ENCODE data around the gene XIAP.
A peak's percentile ranks its signal among the peaks of the same experiment; 100 is the strongest.
"Not testable (repeated sequence)": the region's sequence is repeated elsewhere in the genome, so short reads cannot be mapped to it uniquely, and the experiment has no call there.

The XIAP gene

GRCh38 chrX:123876844-123877243 lies 17.0 kb downstream of the XIAP start:
- DNase-seq = no peak

DNA sequence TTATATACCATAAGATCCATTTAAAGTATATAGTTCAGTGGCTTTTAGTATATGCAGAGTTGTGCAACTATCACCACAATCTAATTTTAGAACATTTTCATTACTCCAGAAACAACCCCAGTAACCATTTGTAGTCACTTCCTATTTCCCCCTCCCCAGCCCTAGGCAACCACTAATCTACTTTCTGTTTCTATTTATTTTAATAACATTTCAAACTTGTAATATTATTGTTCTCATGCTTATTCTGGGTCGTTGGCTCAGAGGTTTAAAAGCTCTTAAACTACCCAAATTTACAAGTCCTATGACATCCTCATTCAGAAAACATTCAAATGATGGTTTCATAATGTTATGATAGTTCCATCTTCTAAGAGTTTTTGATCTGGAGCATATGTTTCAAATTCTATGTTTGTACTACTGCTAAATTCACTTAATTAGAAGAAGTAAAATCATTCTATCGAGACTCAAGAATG lies 18.4 kb downstream of the XIAP start:
- peak; percentile 48 to 68 (median 63) for DNase-seq

DNA sequence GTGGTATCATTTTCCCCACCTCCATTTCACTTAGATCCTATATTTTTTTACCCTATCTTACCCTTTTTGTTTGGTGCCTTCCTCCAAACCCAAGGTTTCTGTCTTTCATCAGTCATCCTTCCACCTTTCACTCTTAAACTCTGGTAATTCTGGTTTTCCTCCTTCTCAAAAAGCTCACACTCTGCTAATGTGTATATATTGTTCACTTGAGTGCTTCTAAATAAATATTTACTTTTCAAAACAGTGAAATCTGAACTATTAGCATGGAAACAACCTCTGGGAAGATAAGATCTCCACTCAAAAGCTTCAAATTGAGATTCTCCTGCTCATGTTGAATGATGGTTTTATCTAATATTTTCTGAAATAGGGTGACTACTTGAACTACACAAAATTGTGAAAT lies 21.5 kb downstream of the XIAP start:
- no peak for DNase-seq

GRCh38 chrX:123882391-123882790 lies 22.5 kb downstream of the XIAP start:
- no peak for DNase-seq

- DNase-seq = peak; percentile 51 to 66 (median 62)
These were observed 25.1 kb downstream of the XIAP start for GRCh38 chrX:123884809-123885408.

GRCh38 chrX:123899701-123900100 lies 39.8 kb downstream of the XIAP start:
- DNase-seq = peak; percentile 2 to 26 (median 19)

DNA sequence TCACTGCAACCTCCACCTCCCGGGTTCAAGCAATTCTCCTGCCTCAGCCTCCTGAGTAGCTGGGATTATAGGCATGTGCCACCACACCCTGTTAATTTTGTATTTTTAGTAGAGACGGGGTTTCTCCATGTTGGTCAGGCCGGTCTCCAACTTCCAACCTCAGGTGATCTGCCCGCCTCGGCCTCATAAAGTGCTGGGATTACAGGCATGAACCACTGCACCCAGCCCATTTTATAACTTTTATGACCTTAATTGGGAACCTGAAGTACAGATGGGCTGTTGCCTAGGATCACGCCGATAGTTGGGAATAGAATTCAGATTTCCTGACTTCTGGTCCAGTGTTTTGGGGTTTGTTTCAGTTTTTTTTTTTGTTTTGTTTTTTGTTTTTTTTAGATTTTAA lies 43.4 kb downstream of the XIAP start:
- DNase-seq = not testable (repeated sequence)

- DNase-seq = no peak
These were observed 45.5 kb downstream of the XIAP start for GRCh38 chrX:123905332-123905731.

- DNase-seq = no peak
These were observed 46.9 kb downstream of the XIAP start for GRCh38 chrX:123906557-123907316.

DNA sequence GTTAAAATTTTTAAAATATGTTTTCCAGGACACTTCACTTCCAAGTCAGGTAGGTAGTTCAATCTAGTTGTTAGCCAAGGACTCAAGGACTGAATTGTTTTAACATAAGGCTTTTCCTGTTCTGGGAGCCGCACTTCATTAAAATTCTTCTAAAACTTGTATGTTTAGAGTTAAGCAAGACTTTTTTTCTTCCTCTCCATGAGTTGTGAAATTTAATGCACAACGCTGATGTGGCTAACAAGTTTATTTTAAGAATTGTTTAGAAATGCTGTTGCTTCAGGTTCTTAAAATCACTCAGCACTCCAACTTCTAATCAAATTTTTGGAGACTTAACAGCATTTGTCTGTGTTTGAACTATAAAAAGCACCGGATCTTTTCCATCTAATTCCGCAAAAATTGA lies 49.7 kb downstream of the XIAP start:
- DNase-seq = peak in 2 of 3 donors; percentile 42

DNA sequence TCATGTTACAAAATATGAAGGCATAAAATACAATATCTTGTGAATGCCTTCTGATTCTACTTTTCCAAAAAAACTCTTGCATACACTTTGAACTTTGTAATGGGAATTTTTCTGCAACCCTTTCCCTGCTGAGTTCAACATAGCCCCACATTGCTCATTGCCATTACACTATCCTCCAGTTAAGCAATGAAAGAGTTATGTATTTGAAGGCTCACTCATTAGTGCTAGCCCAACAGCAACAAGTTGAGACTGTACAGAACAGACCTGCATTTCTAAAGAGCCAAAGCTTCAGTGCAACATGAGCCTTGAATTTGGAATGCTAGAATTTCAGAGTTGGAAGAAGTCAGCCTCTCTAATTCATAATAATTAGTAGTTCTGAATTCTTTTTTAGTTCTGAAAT lies 57.2 kb downstream of the XIAP start:
- no peak for DNase-seq

GRCh38 chrX:123918106-123918721 lies 58.4 kb downstream of the XIAP start:
- DNase-seq = no peak

- DNase-seq = peak in 2 of 3 donors; percentile 32 to 44
These were observed 60.4 kb downstream of the XIAP start for GRCh38 chrX:123920105-123920785.

- no peak for DNase-seq
These were observed 63.4 kb downstream of the XIAP start for GRCh38 chrX:123923211-123923610.

GRCh38 chrX:123924186-123924585 lies 64.3 kb downstream of the XIAP start:
- no peak for DNase-seq

- peak in 1 of 3 donors; percentile 10 for DNase-seq
These were observed 68.0 kb downstream of the XIAP start for GRCh38 chrX:123927845-123928244.

- DNase-seq = not testable (repeated sequence)
These were observed 72.2 kb downstream of the XIAP start for GRCh38 chrX:123932055-123932454.

GRCh38 chrX:123943074-123943473 lies 83.2 kb downstream of the XIAP start:
- no peak for DNase-seq

DNA sequence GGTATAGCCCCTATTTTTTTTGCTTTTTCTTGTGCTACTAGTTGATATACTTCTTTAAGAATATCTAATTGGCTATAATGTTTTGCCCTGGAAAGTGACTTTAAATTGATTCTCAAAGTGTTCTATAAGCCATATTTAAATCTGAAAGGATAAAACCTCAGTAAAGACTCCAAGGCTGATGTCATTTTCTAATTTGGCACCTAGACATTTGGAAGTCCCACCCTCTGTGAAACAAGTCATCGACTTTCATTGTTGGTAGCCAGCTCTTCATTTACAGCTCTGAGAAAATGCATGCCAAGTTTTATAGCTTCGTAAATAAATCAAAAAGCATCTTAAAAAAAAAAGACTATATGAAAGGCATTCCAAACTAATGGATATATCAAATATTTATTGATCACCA lies 83.6 kb downstream of the XIAP start:
- DNase-seq = no peak

DNA sequence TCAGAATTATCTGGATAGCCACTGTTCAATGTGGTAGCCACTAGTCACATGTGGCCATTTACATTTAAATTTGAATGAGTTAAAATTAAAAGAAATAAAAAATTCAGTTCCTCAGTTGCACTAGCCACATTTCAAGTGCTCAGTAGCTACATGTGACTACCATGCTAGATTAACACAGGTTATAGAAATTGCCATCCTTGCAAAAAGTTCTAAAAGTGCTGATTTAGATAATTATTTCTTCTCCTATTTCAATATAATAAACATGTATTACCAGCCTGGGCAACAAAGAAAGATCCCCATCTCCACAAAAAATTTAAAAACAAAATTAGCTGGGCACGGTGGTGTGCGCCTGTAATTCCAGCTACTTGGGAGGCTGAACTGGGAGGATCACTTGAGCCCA lies 90.0 kb downstream of the XIAP start:
- no peak for DNase-seq

- peak in 2 of 3 donors; percentile 27 to 47 for DNase-seq
These were observed 99.6 kb downstream of the XIAP start for GRCh38 chrX:123959281-123960063.

- DNase-seq = no peak
These were observed 101.1 kb downstream of the XIAP start for GRCh38 chrX:123960956-123961267.

All from suppressor macrophage treated with lipopolysaccharide for 1 hour (primary cell).